ENCODE measurements around the gene TRIM2. TPM values are rescaled to one million over a fixed set of nuclear protein-coding genes. Genes with fewer than 3 reads are reported as not detected.

The TRIM2 gene
- polyA plus RNA-seq, 3 donors, result 0.50 to 0.96 (median 0.76) TPM

- Mint-ChIP-seq H3K4me1 (peaks cover 6% of the 10 kb centered on the region), H3K27me3 (ENCODE audit: low read depth in 3 of 3) (peaks cover 1 to 7% (median 6%) of the 10 kb centered on the region in 3 donors), H3K9me3 (peaks cover 0 to 5% (median 0%) of the 10 kb centered on the region in 7 donors), H3K36me3 (no peaks in the 10 kb centered on the region), H3K27ac (no peak overlapping the region), H3K4me3 (no peak overlapping the region)
- no peak for DNase-seq
- no peaks in the 10 kb centered on the region for H3K9me3 ChIP-seq (replicated peaks in 1 of 2; ENCODE audit: control insufficient read depth in 1 of 2, insufficient read depth in 1 of 2, low read length in 2 of 2)
- peaks cover 0 to 3% of the 10 kb centered on the region in 2 donors for H3K4me1 ChIP-seq (ENCODE audit: control insufficient read depth in 1 of 2, insufficient read depth in 2 of 2, low read length in 2 of 2)
- intact Hi-C loops (cut with micrococcal nuclease), result no loop called here
- H3K4me3 ChIP-seq (replicated peaks in 1 of 3; ENCODE audit: low read depth in 2 of 3, low read length in 3 of 3), result no peak overlapping the region
- no peak overlapping the region for H3K9ac ChIP-seq (ENCODE audit: insufficient read depth, low read length, poor library complexity, severe bottlenecking)
- no peaks in the 10 kb centered on the region for H3K79me2 ChIP-seq (ENCODE audit: insufficient read depth, low read length)
- WGBS (ENCODE audit: insufficient coverage), result no CpG with 5 or more reads among the region's 1 CpG
- no peaks in the 10 kb centered on the region for H3K27me3 ChIP-seq (ENCODE audit: control insufficient read depth in 2 of 2, insufficient read depth in 2 of 2, low read length in 2 of 2)
- H3K36me3 ChIP-seq (replicated peaks in 1 of 2; ENCODE audit: control insufficient read depth in 1 of 2, insufficient read depth in 2 of 2, low read length in 2 of 2), result no peaks in the 10 kb centered on the region
- no peak overlapping the region for H3K4me2 ChIP-seq (replicated peaks; ENCODE audit: extremely low read depth, low read length, poor library complexity, severe bottlenecking)
- no peaks in the 10 kb centered on the region for H4K20me1 ChIP-seq (ENCODE audit: insufficient read depth, low read length)
- no peak overlapping the region for H3K27ac ChIP-seq (ENCODE audit: low read depth in 1 of 2, low read length in 2 of 2)
- H2AFZ ChIP-seq (ENCODE audit: insufficient read depth, low read depth, low read length, poor library complexity, severe bottlenecking), result no peak overlapping the region
- TF ChIP-seq, protein P1, sequence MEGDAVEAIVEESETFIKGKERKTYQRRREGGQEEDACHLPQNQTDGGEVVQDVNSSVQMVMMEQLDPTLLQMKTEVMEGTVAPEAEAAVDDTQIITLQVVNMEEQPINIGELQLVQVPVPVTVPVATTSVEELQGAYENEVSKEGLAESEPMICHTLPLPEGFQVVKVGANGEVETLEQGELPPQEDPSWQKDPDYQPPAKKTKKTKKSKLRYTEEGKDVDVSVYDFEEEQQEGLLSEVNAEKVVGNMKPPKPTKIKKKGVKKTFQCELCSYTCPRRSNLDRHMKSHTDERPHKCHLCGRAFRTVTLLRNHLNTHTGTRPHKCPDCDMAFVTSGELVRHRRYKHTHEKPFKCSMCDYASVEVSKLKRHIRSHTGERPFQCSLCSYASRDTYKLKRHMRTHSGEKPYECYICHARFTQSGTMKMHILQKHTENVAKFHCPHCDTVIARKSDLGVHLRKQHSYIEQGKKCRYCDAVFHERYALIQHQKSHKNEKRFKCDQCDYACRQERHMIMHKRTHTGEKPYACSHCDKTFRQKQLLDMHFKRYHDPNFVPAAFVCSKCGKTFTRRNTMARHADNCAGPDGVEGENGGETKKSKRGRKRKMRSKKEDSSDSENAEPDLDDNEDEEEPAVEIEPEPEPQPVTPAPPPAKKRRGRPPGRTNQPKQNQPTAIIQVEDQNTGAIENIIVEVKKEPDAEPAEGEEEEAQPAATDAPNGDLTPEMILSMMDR (IDR thresholded peaks at IDR 0.05), result no peak
These were observed 8.5 kb downstream of the TRIM2 start for GRCh38 chr4:153212736-153213135.

GRCh38 chr4:153215921-153216320 lies 11.7 kb downstream of the TRIM2 start:
- no peaks in the 10 kb centered on the region for H3K27me3 ChIP-seq (ENCODE audit: control insufficient read depth in 2 of 2, insufficient read depth in 2 of 2, low read length in 2 of 2)
- no peaks in the 10 kb centered on the region for H3K79me2 ChIP-seq (ENCODE audit: insufficient read depth, low read length)
- H3K9me3 ChIP-seq (replicated peaks in 1 of 2; ENCODE audit: control insufficient read depth in 1 of 2, insufficient read depth in 1 of 2, low read length in 2 of 2), result no peaks in the 10 kb centered on the region
- H3K4me2 ChIP-seq (replicated peaks; ENCODE audit: extremely low read depth, low read length, poor library complexity, severe bottlenecking), result no peak overlapping the region
- intact Hi-C loops (cut with micrococcal nuclease), result no loop called here
- Mint-ChIP-seq H3K27me3 (ENCODE audit: low read depth in 3 of 3) (peaks cover 1 to 11% (median 3%) of the 10 kb centered on the region in 3 donors), H3K4me1 (peaks cover 9% of the 10 kb centered on the region), H3K4me3 (no peak overlapping the region), H3K27ac (no peak overlapping the region), H3K9me3 (peaks cover 0 to 5% (median 0%) of the 10 kb centered on the region in 7 donors), H3K36me3 (no peaks in the 10 kb centered on the region)
- no peak overlapping the region for H3K27ac ChIP-seq (ENCODE audit: low read depth in 1 of 2, low read length in 2 of 2)
- no peaks in the 10 kb centered on the region for H4K20me1 ChIP-seq (ENCODE audit: insufficient read depth, low read length)
- DNase-seq, result no peak
- TF ChIP-seq, protein P1 (IDR thresholded peaks at IDR 0.05), result no peak
- H3K36me3 ChIP-seq (replicated peaks in 1 of 2; ENCODE audit: control insufficient read depth in 1 of 2, insufficient read depth in 2 of 2, low read length in 2 of 2), result no peaks in the 10 kb centered on the region
- H3K4me1 ChIP-seq (ENCODE audit: control insufficient read depth in 1 of 2, insufficient read depth in 2 of 2, low read length in 2 of 2), result peaks cover 0 to 3% of the 10 kb centered on the region in 2 donors
- H2AFZ ChIP-seq (ENCODE audit: insufficient read depth, low read depth, low read length, poor library complexity, severe bottlenecking), result no peak overlapping the region
- H3K9ac ChIP-seq (ENCODE audit: insufficient read depth, low read length, poor library complexity, severe bottlenecking), result no peak overlapping the region
- H3K4me3 ChIP-seq (replicated peaks in 1 of 3; ENCODE audit: low read depth in 2 of 3, low read length in 3 of 3), result no peak overlapping the region

Measured in CD14-positive monocyte (primary cell).